ENCODE results near the gene AKT3.
"Not testable (repeated sequence)": the region's sequence is repeated elsewhere in the genome, so short reads cannot be mapped to it uniquely, and the experiment has no call there.

Gene AKT3

GRCh38 chr1:243658594-243659105 lies 191.4 kb downstream of the AKT3 start:
- no peak for DNase-seq (ENCODE audit: low spot score)
- H3K27ac ChIP-seq, result no peak overlapping the region
- no peak for TF ChIP-seq CTCF (IDR thresholded peaks at IDR 0.05)

GRCh38 chr1:243657793-243658192 lies 192.2 kb downstream of the AKT3 start:
- no peak for TF ChIP-seq CTCF (IDR thresholded peaks at IDR 0.05)
- Histone ChIP-seq H3K27ac (no peak overlapping the region), H3K4me3 (no peak overlapping the region)
- no peak for DNase-seq (ENCODE audit: low spot score)

More at GRCh38 chr1:243658594-243659105, 191.4 kb downstream of the AKT3 start:
- no peak overlapping the region for H3K4me3 ChIP-seq

- not testable (repeated sequence) for DNase-seq (ENCODE audit: low spot score); H3K4me3 ChIP-seq; H3K27ac ChIP-seq
These were observed 200.5 kb downstream of the AKT3 start for GRCh38 chr1:243649530-243649929.

GRCh38 chr1:243646841-243647240 lies 203.2 kb downstream of the AKT3 start:
- H3K4me3 ChIP-seq, result no peak overlapping the region
- no peak overlapping the region for H3K27ac ChIP-seq
- DNase-seq (ENCODE audit: low spot score), result no peak
- TF ChIP-seq CTCF (IDR thresholded peaks at IDR 0.05), result no peak

- DNase-seq (ENCODE audit: low spot score), result no peak
- Histone ChIP-seq H3K27ac (no peak overlapping the region), H3K4me3 (no peak overlapping the region)
- no peak for TF ChIP-seq CTCF (IDR thresholded peaks at IDR 0.05)
These were observed 204.8 kb downstream of the AKT3 start for GRCh38 chr1:243645281-243645680.

- no peak for TF ChIP-seq CTCF (IDR thresholded peaks at IDR 0.05)
- Histone ChIP-seq H3K4me3 (no peak overlapping the region), H3K27ac (no peak overlapping the region)
- DNase-seq (ENCODE audit: low spot score), result no peak
These were observed 207.1 kb downstream of the AKT3 start for GRCh38 chr1:243642936-243643335.

GRCh38 chr1:243639027-243639658 lies 210.9 kb downstream of the AKT3 start:
- Histone ChIP-seq H3K27ac (no peak overlapping the region), H3K4me3 (no peak overlapping the region)
- no peak for TF ChIP-seq CTCF (IDR thresholded peaks at IDR 0.05)
- no peak for DNase-seq (ENCODE audit: low spot score)
